Hippocampal formation (tissue), 2 donors: Measurements from ENCODE around the gene IL17A.

Source experiments
- DNase-seq, 2 donors: peaks; one replicate each; lab custom pipeline; 2025; lab: John Stamatoyannopoulos, UW

The IL17A gene

GRCh38 chr6:52216932-52217575, 30.9 kb downstream of the IL17A start:
- DNase-seq, result no peak

- no peak for DNase-seq
These were observed 31.6 kb downstream of the IL17A start for GRCh38 chr6:52217761-52218160.

GRCh38 chr6:52221302-52221701, 35.1 kb downstream of the IL17A start:
- DNase-seq, result no peak

- no peak for DNase-seq
These were observed 41.3 kb downstream of the IL17A start for GRCh38 chr6:52227495-52227894.

GRCh38 chr6:52230685-52231084, 44.5 kb downstream of the IL17A start:
- no peak for DNase-seq

- DNase-seq, result no peak
These were observed 45.4 kb downstream of the IL17A start for GRCh38 chr6:52231406-52232127.

GRCh38 chr6:52233005-52233404, 46.8 kb downstream of the IL17A start:
- DNase-seq, result no peak

GRCh38 chr6:52233975-52234823, 48.0 kb downstream of the IL17A start:
- DNase-seq, result no peak
